GM12873 (cell line): ENCODE results near the gene CCDC28B.

Source experiments
- TF ChIP-seq, protein P1 (sequence below): IDR thresholded peaks from 2 replicates; pipeline ENCODE4 v1.5.1; 2012; ENCODE audit warnings: low read depth, mild to moderate bottlenecking, moderate library complexity, low read length, control low read depth; ENCODE audit not compliant: insufficient read depth; ENCODE audit errors: missing control alignments

CCDC28B gene

DNA sequence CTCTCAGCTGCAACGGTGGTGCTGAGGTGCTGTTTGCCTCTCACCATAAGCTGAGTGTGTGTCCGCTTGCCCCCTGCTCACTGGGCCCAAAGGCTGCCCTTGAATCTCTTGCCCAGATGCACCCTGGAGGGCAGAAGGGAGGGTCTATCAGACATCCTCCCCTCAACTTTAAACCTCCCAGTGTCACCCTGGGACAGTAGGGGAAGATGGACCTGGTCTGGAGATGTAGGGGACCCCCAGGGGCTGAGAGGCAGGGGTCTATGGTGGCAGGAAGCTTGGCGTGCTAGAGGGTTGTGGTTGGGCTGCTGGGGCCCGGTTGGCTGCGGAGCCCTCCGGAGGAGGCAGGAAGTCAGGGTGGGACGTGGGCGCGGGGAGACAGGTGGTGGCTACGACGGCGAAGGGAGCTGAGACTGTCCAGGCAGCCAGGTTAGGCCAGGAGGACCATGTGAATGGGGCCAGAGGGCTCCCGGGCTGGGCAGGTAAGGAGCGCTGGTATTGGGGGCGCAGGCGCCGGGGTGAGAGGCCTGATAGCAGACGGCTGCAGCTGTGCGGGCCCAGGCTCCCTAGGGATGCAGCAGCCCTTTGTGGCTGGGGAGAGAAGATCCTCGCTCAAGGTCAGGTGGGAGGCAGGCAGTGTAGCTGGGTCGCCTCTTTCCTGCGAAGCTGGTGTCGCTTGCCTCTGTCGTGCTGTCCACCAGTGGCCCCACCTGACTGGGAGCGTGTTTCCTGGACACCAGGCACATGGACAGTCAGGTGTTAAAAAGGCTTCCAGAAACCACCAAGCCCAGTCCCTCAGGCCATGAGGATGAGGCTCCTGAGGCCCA is 50.7 kb downstream of the CCDC28B start, which contains the start of gene LCK:
Gene LCK (plus strand): TSS at position 373 of the 824 bp plus-strand sequence. CDS start 23,065 bp downstream, outside the sequence.
- TF ChIP-seq, protein P1, sequence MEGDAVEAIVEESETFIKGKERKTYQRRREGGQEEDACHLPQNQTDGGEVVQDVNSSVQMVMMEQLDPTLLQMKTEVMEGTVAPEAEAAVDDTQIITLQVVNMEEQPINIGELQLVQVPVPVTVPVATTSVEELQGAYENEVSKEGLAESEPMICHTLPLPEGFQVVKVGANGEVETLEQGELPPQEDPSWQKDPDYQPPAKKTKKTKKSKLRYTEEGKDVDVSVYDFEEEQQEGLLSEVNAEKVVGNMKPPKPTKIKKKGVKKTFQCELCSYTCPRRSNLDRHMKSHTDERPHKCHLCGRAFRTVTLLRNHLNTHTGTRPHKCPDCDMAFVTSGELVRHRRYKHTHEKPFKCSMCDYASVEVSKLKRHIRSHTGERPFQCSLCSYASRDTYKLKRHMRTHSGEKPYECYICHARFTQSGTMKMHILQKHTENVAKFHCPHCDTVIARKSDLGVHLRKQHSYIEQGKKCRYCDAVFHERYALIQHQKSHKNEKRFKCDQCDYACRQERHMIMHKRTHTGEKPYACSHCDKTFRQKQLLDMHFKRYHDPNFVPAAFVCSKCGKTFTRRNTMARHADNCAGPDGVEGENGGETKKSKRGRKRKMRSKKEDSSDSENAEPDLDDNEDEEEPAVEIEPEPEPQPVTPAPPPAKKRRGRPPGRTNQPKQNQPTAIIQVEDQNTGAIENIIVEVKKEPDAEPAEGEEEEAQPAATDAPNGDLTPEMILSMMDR, result no peak
